ENCODE measurements around the gene CAST. TPM values are rescaled to one million over a fixed set of nuclear protein-coding genes. Genes with fewer than 3 reads are reported as not detected.
"Not testable (repeated sequence)": the region's sequence is repeated elsewhere in the genome, so short reads cannot be mapped to it uniquely, and the experiment has no call there.

CAST gene
- total RNA-seq, 1 donor from 2014 or later = 174 TPM

DNA sequence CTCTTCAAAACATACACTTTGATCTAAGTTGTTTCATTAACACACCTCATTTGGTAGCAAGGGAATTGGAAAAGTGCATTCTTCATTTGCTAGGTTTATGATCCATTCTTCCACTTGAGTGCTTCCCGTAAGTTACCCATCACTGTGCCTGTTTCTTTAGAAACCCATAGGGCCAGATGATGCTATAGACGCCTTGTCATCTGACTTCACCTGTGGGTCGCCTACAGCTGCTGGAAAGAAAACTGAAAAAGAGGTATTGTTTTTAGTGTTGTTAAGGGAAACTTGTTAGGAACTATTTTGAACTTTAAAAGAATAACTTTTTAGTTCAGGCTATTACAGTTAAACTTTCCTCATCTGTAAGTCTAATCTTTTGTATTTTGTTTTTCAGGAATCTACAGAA is 78.9 kb downstream of the CAST start:
- H3K27me3 ChIP-seq (ENCODE audit: control insufficient read depth, insufficient read depth, low read length) = no peaks in the 10 kb centered on the region
- no peak for TF ChIP-seq CTCF (IDR thresholded peaks at IDR 0.05; ENCODE audit: insufficient read depth, low read length, poor library complexity, severe bottlenecking)
- DNase-seq (ENCODE audit: low read depth) = no peak
- peaks cover 4% of the 10 kb centered on the region for H3K36me3 ChIP-seq (ENCODE audit: control insufficient read depth, insufficient read depth, low read length)
- H3K4me3 ChIP-seq (ENCODE audit: low read depth, low read length) = no peak overlapping the region

DNA sequence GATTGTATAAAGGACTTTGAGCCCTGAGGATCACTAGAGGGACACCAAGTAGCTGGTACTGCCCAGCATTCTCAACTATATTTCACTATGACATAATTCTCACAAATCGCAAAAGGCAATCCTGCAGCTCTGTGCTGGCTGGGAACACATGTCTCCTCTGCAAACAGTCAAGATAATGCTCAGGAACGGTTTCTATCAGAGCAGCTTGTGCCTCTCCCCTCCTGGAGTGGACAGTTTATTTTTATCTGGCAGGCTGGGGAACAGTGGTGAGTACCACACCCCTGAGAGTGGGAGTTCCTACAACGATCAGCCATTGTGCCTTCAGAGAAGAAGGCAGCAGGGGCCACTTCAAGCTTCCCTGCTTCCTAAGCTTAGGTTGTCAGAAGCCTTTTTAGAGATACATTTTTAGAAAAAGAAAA is 79.7 kb downstream of the CAST start:
- no peak overlapping the region for H3K4me3 ChIP-seq (ENCODE audit: low read depth, low read length)
- no peak for DNase-seq (ENCODE audit: low read depth)
- no peak for TF ChIP-seq CTCF (IDR thresholded peaks at IDR 0.05; ENCODE audit: insufficient read depth, low read length, poor library complexity, severe bottlenecking)
- H3K27me3 ChIP-seq (ENCODE audit: control insufficient read depth, insufficient read depth, low read length) = no peaks in the 10 kb centered on the region
- H3K36me3 ChIP-seq (ENCODE audit: control insufficient read depth, insufficient read depth, low read length) = peaks cover 4% of the 10 kb centered on the region

- H3K36me3 ChIP-seq (ENCODE audit: control insufficient read depth, insufficient read depth, low read length) = peaks cover 4% of the 10 kb centered on the region
- TF ChIP-seq CTCF (IDR thresholded peaks at IDR 0.05; ENCODE audit: insufficient read depth, low read length, poor library complexity, severe bottlenecking) = no peak
- H3K4me3 ChIP-seq (ENCODE audit: low read depth, low read length) = no peak overlapping the region
- DNase-seq (ENCODE audit: low read depth) = no peak
- no peaks in the 10 kb centered on the region for H3K27me3 ChIP-seq (ENCODE audit: control insufficient read depth, insufficient read depth, low read length)
These were observed 80.4 kb downstream of the CAST start for GRCh38 chr5:96742538-96742937.

DNA sequence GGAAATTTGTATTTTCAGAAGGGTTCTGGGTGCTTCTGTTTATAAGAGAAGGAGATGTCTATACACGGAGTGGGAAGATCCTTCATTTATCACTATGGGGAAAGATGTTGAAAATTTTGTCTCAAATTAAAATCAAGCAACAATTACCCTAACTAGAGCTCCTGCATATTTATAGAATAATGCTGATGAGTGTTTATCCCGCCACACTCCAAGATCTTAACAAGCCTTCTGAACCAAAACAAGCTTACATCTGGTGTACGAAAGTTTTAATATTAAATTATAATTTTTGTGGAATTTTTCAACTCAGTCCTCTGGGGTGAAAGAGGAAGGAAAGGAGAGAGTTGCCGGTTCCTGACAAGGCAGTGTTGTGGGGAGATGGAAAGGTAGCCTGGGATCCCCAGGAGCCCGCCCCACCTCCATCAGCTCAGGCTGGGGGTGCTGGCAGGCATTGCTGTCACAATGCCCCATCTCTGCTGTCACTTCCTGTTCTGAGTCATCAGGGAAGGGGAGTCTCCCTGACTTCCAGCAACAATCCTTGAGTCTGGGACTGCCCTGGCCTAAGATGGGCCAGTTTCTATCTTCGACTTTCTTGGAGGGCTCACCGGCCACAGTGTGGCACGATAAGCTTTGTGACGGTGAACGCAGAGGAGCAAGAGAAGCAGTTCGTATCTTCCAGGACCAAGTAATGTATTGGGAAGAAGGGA is 81.0 kb downstream of the CAST start:
- TF ChIP-seq CTCF (IDR thresholded peaks at IDR 0.05; ENCODE audit: insufficient read depth, low read length, poor library complexity, severe bottlenecking) = no peak
- no peak for DNase-seq (ENCODE audit: low read depth)
- no peak overlapping the region for H3K4me3 ChIP-seq (ENCODE audit: low read depth, low read length)
- peaks cover 4% of the 10 kb centered on the region for H3K36me3 ChIP-seq (ENCODE audit: control insufficient read depth, insufficient read depth, low read length)
- no peaks in the 10 kb centered on the region for H3K27me3 ChIP-seq (ENCODE audit: control insufficient read depth, insufficient read depth, low read length)

GRCh38 chr5:96743805-96744204 is 81.6 kb downstream of the CAST start:
- H3K27me3 ChIP-seq (ENCODE audit: control insufficient read depth, insufficient read depth, low read length) = no peaks in the 10 kb centered on the region
- no peak overlapping the region for H3K4me3 ChIP-seq (ENCODE audit: low read depth, low read length)
- H3K36me3 ChIP-seq (ENCODE audit: control insufficient read depth, insufficient read depth, low read length) = peaks cover 4% of the 10 kb centered on the region
- no peak for DNase-seq (ENCODE audit: low read depth)
- TF ChIP-seq CTCF (IDR thresholded peaks at IDR 0.05; ENCODE audit: insufficient read depth, low read length, poor library complexity, severe bottlenecking) = no peak

- not testable (repeated sequence) for H3K27me3 ChIP-seq (ENCODE audit: control insufficient read depth, insufficient read depth, low read length); DNase-seq (ENCODE audit: low read depth); H3K4me3 ChIP-seq (ENCODE audit: low read depth, low read length); H3K36me3 ChIP-seq (ENCODE audit: control insufficient read depth, insufficient read depth, low read length)
These were observed 82.0 kb downstream of the CAST start for GRCh38 chr5:96744218-96744617.
